ENCODE data around the gene NECAB3.

Gene NECAB3

DNA sequence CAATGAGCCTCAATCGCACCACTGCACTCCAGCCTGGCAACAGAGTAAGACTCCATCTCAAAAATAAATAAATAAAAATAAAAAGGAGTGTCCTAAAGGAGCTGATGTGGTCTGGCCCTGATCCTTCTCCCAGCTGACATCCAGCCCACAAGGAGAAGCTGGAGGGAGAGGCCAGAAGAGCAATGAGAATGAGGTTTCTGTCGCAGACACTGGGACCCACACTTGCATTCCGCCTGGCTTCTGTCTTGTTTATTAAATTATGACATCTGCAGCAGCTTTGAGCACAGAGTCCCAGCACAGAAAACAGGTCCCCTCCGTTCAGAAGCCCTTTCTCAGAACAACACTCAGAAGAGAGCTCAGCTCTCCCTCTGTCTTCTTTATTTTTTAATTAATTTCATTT is 22.2 kb upstream of the NECAB3 start:
- H3K4me3 ChIP-seq (ENCODE audit: control insufficient read depth, low read depth, low read length), result no peak overlapping the region
- no peak for DNase-seq (ENCODE audit: low read depth)
- TF ChIP-seq, protein P1, sequence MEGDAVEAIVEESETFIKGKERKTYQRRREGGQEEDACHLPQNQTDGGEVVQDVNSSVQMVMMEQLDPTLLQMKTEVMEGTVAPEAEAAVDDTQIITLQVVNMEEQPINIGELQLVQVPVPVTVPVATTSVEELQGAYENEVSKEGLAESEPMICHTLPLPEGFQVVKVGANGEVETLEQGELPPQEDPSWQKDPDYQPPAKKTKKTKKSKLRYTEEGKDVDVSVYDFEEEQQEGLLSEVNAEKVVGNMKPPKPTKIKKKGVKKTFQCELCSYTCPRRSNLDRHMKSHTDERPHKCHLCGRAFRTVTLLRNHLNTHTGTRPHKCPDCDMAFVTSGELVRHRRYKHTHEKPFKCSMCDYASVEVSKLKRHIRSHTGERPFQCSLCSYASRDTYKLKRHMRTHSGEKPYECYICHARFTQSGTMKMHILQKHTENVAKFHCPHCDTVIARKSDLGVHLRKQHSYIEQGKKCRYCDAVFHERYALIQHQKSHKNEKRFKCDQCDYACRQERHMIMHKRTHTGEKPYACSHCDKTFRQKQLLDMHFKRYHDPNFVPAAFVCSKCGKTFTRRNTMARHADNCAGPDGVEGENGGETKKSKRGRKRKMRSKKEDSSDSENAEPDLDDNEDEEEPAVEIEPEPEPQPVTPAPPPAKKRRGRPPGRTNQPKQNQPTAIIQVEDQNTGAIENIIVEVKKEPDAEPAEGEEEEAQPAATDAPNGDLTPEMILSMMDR (IDR thresholded peaks at IDR 0.05; ENCODE audit: control insufficient read depth, insufficient read depth, low read depth, low read length, missing control alignments), result no peak

DNA sequence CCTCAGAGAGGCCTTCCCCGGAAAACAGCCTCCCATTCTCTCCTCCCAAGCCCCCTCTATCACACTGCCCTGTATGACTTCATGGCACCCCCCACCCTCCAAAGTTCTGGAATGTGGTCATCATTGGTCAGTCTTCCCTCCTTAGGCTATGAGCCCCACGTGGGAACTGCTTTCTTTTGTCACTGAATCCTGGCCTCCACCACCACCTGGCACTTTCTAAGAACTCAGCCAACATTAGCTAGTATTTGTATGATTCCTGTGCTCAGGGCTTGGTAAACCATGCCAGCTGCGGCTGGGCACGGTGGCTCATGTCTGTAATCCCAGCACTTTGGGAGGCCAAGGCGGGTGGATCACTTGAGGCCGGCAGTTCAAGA is 20.4 kb upstream of the NECAB3 start:
- no peak for DNase-seq (ENCODE audit: low read depth)
- no peak overlapping the region for H3K4me3 ChIP-seq (ENCODE audit: control insufficient read depth, low read depth, low read length)
- TF ChIP-seq, protein P1 (IDR thresholded peaks at IDR 0.05; ENCODE audit: control insufficient read depth, insufficient read depth, low read depth, low read length, missing control alignments), result no peak

DNA sequence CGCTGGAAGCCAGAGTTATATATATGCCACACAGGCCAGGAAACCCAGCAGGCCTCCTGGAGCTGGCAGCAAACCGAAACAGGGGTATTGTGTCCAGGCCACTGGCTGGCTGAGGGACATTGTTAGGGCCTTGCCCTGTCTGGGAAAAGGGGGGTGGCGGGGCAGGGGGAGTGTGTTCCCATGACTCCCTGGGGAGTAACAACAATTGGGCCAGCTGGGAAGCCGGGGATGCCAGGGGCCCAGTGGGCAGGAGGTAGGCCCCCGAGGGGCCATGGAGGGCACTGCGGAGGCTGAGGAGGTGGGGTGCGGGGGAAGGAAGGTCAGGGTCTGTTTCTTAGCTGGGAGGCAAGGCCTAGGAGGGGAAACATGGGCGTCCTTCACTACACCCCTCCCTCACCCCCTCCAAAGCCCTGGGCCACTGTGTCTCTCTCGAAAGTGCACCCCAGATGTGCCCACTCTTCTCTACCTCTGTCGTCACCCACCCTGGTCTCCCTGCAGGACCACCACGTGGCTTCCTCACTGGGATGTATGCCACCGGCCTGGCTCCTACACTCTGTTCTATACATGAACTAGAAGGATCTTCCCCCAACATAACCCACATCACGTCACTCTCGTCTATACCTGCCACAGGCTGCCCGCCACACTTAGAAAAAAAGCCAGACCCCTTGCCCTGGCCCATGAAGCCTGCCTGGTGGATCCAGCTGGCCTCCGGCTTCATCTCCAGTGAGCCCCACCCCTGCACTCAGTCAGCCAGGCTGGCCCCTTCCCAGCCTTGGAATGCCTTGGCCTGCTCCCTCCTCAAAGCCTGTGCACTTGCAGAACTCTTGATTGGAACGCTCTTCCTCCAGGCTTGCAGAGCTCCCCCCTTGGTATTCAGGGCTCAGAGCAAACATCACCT is 19.8 kb upstream of the NECAB3 start:
- no peak overlapping the region for H3K4me3 ChIP-seq (ENCODE audit: control insufficient read depth, low read depth, low read length)
- DNase-seq (ENCODE audit: low read depth), result no peak
- TF ChIP-seq, protein P1 (IDR thresholded peaks at IDR 0.05; ENCODE audit: control insufficient read depth, insufficient read depth, low read depth, low read length, missing control alignments), result no peak

DNA sequence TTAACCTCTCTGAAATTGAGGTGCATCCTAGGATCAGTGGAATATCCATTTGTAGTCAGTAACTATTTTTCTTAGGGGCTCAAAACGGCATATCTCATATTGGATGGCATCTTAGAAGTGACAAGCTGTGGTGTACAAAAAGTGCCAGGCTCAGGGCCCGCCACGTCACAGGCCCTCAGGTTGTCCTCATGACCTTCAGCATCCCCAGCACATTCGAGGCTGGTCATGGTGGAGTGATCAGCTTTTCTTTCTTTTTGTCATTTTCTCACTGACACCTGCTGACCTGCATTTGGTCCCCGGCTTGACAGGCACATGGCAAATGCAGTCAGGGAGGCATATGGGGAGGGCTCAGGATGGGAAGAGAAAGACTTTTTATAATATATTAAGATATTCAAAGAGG is 19.1 kb upstream of the NECAB3 start:
- no peak overlapping the region for H3K4me3 ChIP-seq (ENCODE audit: control insufficient read depth, low read depth, low read length)
- DNase-seq (ENCODE audit: low read depth), result no peak
- TF ChIP-seq, protein P1 (IDR thresholded peaks at IDR 0.05; ENCODE audit: control insufficient read depth, insufficient read depth, low read depth, low read length, missing control alignments), result no peak

DNA sequence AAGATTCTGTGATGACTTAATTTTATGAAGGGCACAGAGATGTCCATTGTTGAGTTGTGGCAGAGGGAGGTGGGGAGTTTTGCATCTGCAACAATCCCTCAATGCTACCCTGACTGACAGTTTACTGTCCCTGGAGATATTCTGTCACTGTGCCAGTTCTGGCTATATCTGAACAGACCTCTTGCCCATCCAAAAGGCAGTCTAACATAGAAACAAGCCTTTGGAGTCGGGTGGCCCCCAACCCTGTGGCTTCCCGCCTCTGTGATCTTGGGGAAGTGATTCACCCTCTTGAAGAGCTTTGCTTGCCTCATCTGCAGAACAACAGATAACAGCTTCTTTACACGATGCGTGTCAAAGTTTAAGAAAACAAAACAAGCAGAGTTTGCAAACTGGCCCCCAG is 15.7 kb upstream of the NECAB3 start:
- TF ChIP-seq, protein P1 (IDR thresholded peaks at IDR 0.05; ENCODE audit: control insufficient read depth, insufficient read depth, low read depth, low read length, missing control alignments), result no peak
- no peak overlapping the region for H3K4me3 ChIP-seq (ENCODE audit: control insufficient read depth, low read depth, low read length)
- DNase-seq (ENCODE audit: low read depth), result no peak

DNA sequence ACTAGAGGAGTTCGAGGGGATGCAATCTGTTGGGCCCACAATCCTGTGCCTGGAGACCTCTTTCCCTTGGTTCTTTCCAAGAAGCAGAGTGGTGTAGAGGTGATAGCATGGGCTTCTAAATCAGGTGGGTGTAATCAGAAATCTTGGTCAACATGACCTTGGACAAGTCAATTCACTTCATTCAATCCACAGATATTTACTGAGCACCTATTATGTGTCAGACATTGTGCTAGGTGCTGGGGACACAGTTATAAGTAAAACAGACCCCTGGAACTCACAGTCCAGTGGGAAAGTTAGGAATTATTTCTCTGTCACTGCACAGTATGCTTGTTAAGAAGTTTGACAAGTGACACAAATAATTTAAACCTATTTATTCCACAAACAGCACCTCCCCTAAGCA is 15.3 kb upstream of the NECAB3 start:
- TF ChIP-seq, protein P1 (IDR thresholded peaks at IDR 0.05; ENCODE audit: control insufficient read depth, insufficient read depth, low read depth, low read length, missing control alignments), result no peak
- no peak overlapping the region for H3K4me3 ChIP-seq (ENCODE audit: control insufficient read depth, low read depth, low read length)

More for the DNA sequence above, 15.3 kb upstream of the NECAB3 start:
- no peak for DNase-seq (ENCODE audit: low read depth)
